Stimulated activated CD4-positive, alpha-beta T cell treated with anti-CD3 and anti-CD28 coated beads, TNF-alpha, amount 100 ng/mL, for 48 hours (primary cell): Measurements from ENCODE around the gene MEI1.

Source experiments
- DNase-seq, 3 donors: peaks; one replicate each; pipeline ENCODE4 v3.0.0-alpha.2; 2020; ENCODE audit warnings: low read depth in 3 of 3

Gene MEI1

GRCh38 chr22:41787331-41787730 is 88.0 kb downstream of the MEI1 start:
- no peak for DNase-seq

GRCh38 chr22:41793871-41794270 is 94.6 kb downstream of the MEI1 start:
- no peak for DNase-seq

- DNase-seq, result no peak
Observed at GRCh38 chr22:41798736-41799135, 99.4 kb downstream of the MEI1 start.

- DNase-seq, result peak in 1 of 3 donors; percentile 26
Observed at GRCh38 chr22:41799486-41800347, 100.4 kb downstream of the MEI1 start.

GRCh38 chr22:41800348-41801146 is 101.2 kb downstream of the MEI1 start, which contains the start of gene CCDC134:
TSS of gene CCDC134 (plus strand) at chr22:41800679. CDS start at chr22:41808891, 8,212 bp downstream.
- peak; percentile 81 to 88 (median 81) for DNase-seq

GRCh38 chr22:41801147-41801819 is 102.0 kb downstream of the MEI1 start:
- DNase-seq, result no peak

- no peak for DNase-seq
Observed at GRCh38 chr22:41801886-41802285, 102.6 kb downstream of the MEI1 start.

- DNase-seq, result no peak
Observed at GRCh38 chr22:41805639-41806038, 106.3 kb downstream of the MEI1 start.

GRCh38 chr22:41808400-41808799 is 109.1 kb downstream of the MEI1 start:
- DNase-seq, result no peak

GRCh38 chr22:41810022-41810421 is 110.7 kb downstream of the MEI1 start:
- DNase-seq, result no peak

- no peak for DNase-seq
Observed at GRCh38 chr22:41812805-41813545, 113.7 kb downstream of the MEI1 start.

GRCh38 chr22:41813726-41814410 is 114.6 kb downstream of the MEI1 start:
- DNase-seq, result no peak

- DNase-seq, result no peak
Observed at GRCh38 chr22:41815716-41816115, 116.4 kb downstream of the MEI1 start.

GRCh38 chr22:41816241-41816640 is 116.9 kb downstream of the MEI1 start:
- no peak for DNase-seq

- DNase-seq, result no peak
Observed at GRCh38 chr22:41816871-41817270, 117.6 kb downstream of the MEI1 start.

GRCh38 chr22:41818011-41818410 is 118.7 kb downstream of the MEI1 start:
- DNase-seq, result no peak

GRCh38 chr22:41818596-41818995 is 119.3 kb downstream of the MEI1 start:
- DNase-seq, result no peak

GRCh38 chr22:41819257-41819656 is 120.0 kb downstream of the MEI1 start:
- DNase-seq, result no peak

- no peak for DNase-seq
Observed at GRCh38 chr22:41820447-41820846, 121.1 kb downstream of the MEI1 start.

GRCh38 chr22:41821471-41822316 is 122.4 kb downstream of the MEI1 start:
- DNase-seq, result no peak
